T-helper 2 cell (primary cell): ENCODE data around the gene RTP4.
"Not testable (repeated sequence)": the region's sequence is repeated elsewhere in the genome, so short reads cannot be mapped to it uniquely, and the experiment has no call there.

Experiments
- DNase-seq, 5 experiments: peaks; one replicate each; pipeline versions ENCODE4 v3.0.0 to v3.0.0-alpha.2; 2012 to 2022

The RTP4 gene

GRCh38 chr3:187370051-187370450, 1.9 kb downstream of the RTP4 start:
- DNase-seq: no peak

GRCh38 chr3:187375581-187375980, 7.4 kb downstream of the RTP4 start:
- DNase-seq: no peak

- no peak for DNase-seq
Observed at GRCh38 chr3:187377842-187378241, 9.7 kb downstream of the RTP4 start.

DNA sequence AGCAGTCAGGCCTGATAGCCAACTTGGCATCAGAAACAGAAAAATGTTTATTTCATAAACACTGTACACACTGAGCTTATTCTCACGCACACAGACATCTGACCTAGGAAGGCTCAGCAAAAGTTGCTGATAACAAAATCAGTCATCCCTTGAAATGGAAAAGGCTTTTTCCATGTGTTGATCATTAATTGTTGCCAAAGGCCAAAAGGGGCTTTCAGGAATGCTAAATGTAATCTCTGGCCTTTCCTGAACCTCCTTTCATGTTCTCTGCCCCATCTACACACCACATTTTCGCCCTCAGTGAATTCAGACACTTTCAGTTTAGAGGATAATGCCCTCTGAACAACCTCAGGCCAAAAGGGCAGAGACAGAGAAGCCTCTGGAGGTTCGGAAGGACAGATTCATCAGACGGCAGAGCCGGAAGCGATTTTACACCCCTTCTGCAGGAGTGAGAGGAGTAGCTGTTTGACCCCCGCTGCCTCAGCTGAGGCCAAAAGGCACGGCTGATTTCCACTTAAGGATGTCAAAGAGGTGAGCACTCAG, 14.5 kb downstream of the RTP4 start:
- no peak for DNase-seq

GRCh38 chr3:187383246-187383645, 15.1 kb downstream of the RTP4 start:
- DNase-seq: no peak

DNA sequence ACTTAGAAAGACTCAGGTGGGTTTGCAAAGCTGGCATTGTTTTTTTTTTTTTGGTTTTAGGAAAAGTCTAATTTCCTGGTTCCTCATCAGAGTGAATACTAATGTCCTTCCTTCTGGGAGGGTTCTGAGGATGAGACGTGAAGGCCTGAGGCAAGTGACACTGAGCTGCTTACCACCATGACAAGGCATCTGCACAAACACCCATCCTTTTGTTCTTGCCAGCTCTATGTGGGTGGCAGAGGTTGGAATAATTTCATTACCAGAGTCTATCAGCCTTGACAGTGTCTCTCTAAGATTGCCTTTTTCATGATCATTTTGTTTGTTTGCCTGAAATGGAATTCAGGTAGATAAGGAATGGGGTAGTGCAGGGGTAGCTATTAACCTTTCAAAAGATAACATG, 17.1 kb downstream of the RTP4 start:
- DNase-seq: no peak

DNA sequence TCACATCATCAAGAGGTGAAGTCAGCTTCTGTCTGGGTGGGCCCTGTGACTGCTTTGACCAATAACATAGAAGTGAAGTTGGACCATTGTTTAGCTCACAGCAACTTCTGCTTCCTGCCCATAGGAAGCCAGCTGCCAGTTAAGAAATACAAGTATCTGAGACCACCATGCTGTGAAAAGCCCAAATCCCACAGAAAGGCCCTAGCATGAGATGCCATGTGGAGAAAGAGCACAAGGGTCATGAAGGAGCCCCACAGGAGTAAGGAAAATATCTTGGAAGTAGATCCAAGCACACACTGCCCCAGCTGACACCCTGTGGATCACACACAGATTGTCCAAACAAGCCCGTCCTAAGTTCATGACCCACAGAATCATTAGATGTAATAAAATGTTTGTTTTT, 28.5 kb downstream of the RTP4 start:
- DNase-seq: no peak

DNA sequence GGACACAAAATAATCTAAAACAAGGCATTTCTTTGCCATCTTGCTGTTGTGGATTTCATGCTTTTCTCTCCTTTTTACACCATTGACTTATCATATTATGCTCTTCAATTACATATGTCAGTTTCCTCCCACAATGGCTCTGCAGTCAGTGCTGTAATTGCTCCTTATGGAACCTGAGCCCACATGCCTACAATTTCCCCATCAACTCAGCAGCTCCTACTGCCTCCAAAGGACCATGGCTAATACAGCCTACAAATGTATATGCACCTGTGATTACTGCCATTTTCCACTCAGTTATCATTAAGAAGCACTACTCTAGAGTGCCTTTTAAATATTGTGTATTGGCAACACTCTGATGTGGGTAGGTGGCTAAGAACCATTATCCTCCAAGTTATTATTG, 30.8 kb downstream of the RTP4 start:
- no peak for DNase-seq

- DNase-seq: no peak
Observed at GRCh38 chr3:187400756-187401155, 32.6 kb downstream of the RTP4 start.

DNA sequence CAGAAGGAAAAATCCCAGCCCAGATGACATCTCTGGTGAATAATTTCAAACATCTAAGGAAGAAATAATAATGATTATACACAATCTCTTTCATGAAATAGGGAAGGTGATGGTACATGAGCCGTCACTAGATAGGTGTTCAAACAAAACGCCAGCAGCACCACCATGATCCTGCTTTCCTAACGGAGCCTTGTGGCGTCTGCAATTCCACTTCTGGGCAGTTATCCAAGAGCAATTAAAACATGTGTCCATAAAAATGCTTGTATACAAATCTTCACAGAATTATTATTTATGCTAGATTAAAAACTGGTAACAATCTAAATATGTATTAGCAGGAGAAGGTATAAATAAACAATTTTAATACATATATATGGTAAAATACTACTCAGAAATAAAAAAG, 33.7 kb downstream of the RTP4 start:
- DNase-seq: no peak

DNA sequence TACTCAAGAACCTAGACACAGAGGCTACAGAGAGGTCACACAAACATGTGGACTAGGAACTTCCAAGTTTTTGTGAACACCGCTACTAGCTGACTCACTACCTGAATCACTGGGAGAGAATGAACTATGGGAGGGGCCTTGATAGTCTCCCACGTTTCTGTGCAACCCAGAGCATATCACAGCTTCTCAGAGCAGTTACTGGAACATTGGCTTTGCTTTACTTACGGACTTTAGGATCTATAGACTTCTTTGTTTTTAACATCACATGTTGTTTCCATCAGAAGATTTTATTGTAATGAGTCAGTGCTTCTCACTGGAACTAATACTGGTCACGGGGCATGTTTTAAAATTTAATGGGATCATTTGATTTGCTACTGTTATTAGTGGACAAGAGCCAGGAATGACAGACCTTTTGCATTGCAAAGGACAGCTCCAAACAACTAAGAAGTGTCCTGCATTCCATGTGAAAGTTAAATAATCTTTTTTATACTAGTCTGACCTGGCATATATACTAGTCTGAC, 35.6 kb downstream of the RTP4 start:
- no peak for DNase-seq

- DNase-seq: no peak
Observed at GRCh38 chr3:187406927-187407326, 38.7 kb downstream of the RTP4 start.

- DNase-seq: not testable (repeated sequence)
Observed at GRCh38 chr3:187411991-187412781, 44.0 kb downstream of the RTP4 start.
